Sciatic nerve (tissue), 2 donors: Measurements from ENCODE around the gene TMEM87A. TPM values are rescaled to one million over a fixed set of nuclear protein-coding genes. Genes with fewer than 3 reads are reported as not detected.

Experiments
- ATAC-seq: fragments of 200-7000 bp; cut with Tn5 transposase; one replicate; pipeline ENCODE4 v1.9.1; 2020; ENCODE audit warnings: mild to moderate bottlenecking, moderate library complexity
- DNase-seq: peaks from one replicate; pipeline ENCODE4 v3.0.0-alpha.2; 2020; ENCODE audit warnings: low spot score
- intact Hi-C: fragments of 100-400 bp; cut with DNase I; formaldehyde crosslinking; loops from one replicate; pipeline ENCODE4 v1.14.2; 2022
- total RNA-seq: library from RNA; stranded (reverse); fragmentation: NEBNext Ultra II Directional; extraction: Animal tissue kit (Norgen Biotek cat#: 25700); gene quantifications from one replicate; pipeline ENCODE4 v1.2.1, GENCODE V29; 2021
- donor health status: DM: no; HTN: no; CAD: no.
- donor health status: DM: no; HTN: no; CAD: no.

Gene TMEM87A
- total RNA-seq, 1 donor from 2014 or later, result 71.6 TPM

- DNase-seq (no peak), ATAC-seq (no peak)
- intact Hi-C loops, result no loop called here
Observed at GRCh38 chr15:42213511-42213910, 59.7 kb downstream of the TMEM87A start.

DNA sequence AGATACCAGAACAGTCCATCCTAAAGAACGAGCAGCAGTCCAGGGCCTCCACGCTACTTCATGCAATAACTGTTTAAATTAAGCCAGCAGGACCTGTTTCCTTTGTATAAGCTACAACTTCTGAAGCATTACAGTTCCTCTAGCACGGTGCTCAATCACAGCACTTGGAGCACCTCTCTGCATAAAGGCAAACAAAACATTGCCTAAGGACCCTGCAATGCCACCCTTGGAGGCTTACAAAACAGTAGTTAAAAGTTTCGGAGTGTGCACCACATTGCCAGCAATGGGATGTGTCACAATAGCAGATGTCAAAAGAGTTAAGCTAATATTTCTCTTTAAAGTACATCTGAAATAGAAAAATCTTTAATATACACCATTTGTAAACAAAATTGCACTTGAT is 62.5 kb downstream of the TMEM87A start:
- DNase-seq, result no peak
- no peak for ATAC-seq
- intact Hi-C loops, result no loop called here

DNA sequence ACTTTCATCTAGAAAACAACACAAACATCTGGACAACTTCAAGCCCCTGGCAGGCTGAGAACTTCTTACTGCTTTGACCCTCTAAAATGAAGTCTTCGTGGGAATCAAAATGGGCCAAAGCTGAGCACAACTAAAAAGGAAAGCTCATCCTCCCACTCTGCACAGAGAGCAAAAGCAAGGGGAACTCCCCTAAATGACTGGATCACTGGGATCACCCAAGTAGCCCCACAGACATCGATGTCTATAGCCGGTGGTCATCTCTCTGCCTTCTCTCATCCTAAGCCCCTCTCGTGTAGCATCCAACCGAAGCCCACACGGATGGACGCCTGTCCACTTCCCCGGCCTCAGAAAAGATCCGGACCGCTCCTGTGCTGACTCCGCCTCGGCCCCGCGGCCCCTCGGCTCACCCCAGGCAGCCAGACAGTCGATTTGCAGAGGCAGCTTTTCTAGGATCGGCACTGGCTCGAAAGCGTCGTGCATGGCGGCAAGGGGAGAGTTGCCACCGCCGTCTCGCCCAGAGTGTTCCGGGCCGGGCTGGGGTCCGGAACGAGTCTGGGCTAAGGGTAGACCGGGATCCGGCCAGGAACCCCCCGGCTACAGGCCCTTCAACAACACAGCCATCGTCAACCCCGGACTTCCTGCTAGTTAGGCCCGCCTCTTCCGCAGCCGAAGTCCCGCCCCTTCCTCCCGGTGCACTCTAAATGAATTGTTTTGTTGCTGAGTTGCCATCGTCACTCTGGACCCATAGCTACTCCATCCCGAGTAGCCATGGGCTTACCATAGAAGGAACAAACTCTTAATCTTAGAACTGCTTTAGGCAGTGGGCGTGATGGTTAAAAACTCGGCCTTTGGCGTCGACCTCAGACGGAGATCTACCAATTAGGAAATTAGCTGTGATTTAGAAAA is 65.3 kb downstream of the TMEM87A start, which contains the start of gene VPS39:
TSS of gene VPS39 (minus strand) at position 631 of the 906 bp plus-strand sequence. CDS start at position 480, 151 bp downstream.
- ATAC-seq (peak; percentile 98), DNase-seq (peak; percentile 88)
- intact Hi-C loops, result no loop called here

DNA sequence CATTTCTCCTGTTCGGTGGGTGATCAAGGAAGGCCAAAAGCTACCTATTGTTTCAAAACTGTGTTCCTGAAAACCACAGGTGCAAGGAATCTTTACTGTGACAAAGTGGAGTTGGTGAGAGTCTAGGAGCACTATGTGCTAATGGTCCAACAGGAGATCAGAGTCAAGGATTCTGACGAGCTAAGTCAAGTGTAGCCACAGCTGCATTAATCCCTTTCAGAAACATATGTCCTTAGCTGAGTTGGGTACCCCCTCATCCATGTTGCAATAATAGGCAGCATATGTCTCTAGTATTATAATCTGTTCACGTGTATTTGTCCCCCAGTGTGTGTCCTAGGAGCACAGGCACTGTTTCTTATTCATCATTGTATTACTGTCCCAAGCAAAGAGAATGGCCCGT is 66.8 kb downstream of the TMEM87A start:
- DNase-seq (no peak), ATAC-seq (no peak)
- intact Hi-C loops, result no loop called here

DNA sequence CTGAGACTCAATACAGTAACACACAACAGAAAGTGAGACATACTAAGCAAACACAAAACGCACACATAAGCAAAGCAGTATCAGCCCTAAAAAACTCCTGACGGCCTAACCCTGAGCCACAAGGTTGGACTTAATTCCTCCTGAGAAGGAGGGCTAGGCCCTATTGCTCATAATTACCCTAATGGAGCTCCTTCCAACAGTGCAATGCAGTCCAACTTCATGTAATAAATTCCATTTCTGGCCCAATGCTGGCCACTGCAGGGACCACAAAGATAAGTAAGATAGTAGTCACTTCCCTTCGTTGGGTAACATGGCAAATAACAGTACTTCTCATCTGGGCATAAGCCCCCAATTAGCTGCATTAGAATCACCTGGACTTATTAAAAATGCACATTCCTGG is 69.3 kb downstream of the TMEM87A start:
- no peak for ATAC-seq
- intact Hi-C loops, result no loop called here

DNA sequence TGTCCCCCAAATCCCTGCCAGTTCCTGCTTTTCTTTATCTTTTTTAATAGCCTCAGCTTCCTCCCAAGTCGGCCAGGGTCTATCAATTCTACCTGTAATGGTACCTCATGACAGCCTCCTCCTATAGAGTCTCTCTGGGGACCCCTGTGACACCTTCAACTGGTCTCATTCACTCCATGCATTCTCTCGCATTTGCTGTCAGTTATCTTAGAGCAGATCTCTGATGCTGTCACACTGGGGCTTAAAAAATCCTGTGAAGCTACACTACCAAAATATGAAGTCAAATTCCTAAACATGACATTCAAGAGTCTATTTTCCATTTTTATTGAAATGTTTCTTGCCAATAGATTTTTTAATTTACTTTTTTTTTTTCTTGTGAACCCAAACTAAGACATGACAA is 70.6 kb downstream of the TMEM87A start:
- DNase-seq (no peak), ATAC-seq (no peak)
- intact Hi-C loops, result no loop called here

More for the DNA sequence above, 69.3 kb downstream of the TMEM87A start:
- DNase-seq, result no peak

- no peak for ATAC-seq
- intact Hi-C loops, result no loop called here
- DNase-seq, result no peak
Observed at GRCh38 chr15:42201801-42202200, 71.4 kb downstream of the TMEM87A start.

DNA sequence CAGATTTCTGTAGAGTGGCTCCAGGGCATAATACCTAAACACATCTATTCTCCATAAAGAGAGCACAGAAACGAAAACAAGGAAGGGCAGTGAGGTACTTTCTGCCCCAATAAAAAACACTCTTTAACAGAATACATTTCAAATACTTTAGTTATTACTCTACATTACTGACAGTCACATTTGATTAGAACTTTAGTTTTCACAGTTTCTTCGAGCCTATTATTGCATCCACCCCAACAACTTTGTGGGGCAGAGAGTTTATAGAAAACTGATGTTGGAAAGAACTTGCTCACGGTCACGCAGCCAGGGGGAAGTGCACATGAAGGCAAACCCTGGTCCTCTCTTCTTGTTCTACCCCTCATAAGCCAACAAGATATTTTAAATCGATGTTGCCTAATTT is 74.1 kb downstream of the TMEM87A start:
- ATAC-seq, result no peak
- no peak for DNase-seq

GRCh38 chr15:42198516-42198915 is 74.7 kb downstream of the TMEM87A start:
- intact Hi-C loops, result no loop called here
- DNase-seq, result no peak
- no peak for ATAC-seq

More for the DNA sequence above, 74.1 kb downstream of the TMEM87A start:
- intact Hi-C loops, result no loop called here

- ATAC-seq (no peak), DNase-seq (no peak)
- intact Hi-C loops, result no loop called here
Observed at GRCh38 chr15:42194513-42194912, 78.7 kb downstream of the TMEM87A start.

DNA sequence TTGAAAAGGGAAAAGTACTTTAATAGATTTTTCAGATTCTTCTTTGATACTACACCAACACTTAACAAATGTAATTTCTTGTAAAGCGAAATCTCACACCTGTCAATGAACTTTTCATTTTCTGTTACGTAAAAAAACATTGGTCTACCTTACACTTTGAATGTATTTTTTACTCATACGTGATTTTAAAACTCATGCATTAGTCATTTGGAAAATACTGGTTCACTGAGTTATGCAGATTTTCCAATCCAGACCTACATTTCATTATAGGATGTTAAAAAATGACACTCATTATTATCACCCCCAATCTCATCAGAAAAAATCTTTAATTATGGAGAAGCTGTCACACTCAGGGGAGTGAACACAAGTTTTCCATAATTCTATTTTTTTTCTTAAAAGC is 79.8 kb downstream of the TMEM87A start:
- intact Hi-C loops, result no loop called here
- DNase-seq (no peak), ATAC-seq (no peak)

DNA sequence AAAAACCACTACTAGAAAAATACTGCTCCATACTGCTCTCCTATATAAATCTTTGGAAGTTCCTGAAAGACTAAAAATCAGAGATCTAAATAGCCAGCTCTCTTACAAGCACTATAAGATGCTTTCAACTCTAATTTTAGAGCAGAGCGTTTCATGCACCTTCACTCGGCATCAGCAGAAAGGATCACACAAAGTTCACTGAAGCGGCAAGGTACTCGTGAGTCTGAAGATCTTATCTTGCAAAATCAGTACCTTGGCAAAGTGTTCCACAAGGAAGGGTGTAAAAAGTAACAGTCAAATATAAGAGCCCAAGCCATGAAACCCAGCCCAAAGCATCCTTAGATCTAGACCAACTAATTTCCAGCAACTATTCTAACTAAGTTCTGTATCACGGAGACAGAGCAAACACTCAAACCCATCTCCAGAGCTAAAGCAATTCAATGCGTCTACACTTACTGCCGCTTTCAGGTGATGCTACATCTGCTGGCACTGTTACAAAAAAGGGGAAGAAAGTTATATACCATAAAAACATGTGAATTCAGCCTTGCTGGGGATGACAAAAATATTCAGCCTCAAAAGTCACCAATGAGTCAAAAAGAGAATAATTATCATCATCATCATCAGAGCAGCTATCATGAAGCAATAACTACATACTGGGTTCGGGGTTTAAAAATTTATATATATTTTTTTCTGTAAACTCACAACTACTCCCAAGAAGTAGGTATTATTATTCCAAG is 81.5 kb downstream of the TMEM87A start:
- DNase-seq (no peak), ATAC-seq (no peak)
- intact Hi-C loops, result no loop called here

DNA sequence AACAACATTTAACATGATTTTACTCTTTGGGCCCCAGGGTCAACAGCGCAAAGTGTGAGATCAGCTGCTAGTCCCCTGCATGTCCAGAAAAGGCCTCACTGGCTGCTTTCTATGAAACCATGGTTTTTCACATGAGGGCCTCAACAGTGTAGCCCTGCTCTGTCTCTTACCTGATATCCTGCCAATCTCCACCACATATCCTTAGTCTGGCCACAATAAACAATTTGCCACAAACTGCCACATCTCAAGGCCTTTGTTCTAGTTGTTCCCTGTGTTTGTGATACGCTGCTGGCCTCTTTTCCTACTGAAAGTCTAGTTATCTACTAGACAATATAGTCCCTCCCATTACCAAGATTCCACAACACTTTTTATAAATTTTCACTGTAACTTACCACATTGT is 82.9 kb downstream of the TMEM87A start:
- ATAC-seq (no peak), DNase-seq (no peak)
- intact Hi-C loops, result no loop called here

GRCh38 chr15:42185801-42186200 is 87.4 kb downstream of the TMEM87A start:
- intact Hi-C loops, result no loop called here
- ATAC-seq (no peak), DNase-seq (no peak)

- DNase-seq (no peak), ATAC-seq (no peak)
- intact Hi-C loops, result no loop called here
Observed at GRCh38 chr15:42184736-42185135, 88.5 kb downstream of the TMEM87A start.

GRCh38 chr15:42184296-42184695 is 88.9 kb downstream of the TMEM87A start:
- ATAC-seq, result peak; percentile 48

GRCh38 chr15:42182961-42183360 is 90.3 kb downstream of the TMEM87A start:
- no peak for DNase-seq
- intact Hi-C loops, result no loop called here
- no peak for ATAC-seq

More at GRCh38 chr15:42184296-42184695, 88.9 kb downstream of the TMEM87A start:
- intact Hi-C loops, result no loop called here
- no peak for DNase-seq

DNA sequence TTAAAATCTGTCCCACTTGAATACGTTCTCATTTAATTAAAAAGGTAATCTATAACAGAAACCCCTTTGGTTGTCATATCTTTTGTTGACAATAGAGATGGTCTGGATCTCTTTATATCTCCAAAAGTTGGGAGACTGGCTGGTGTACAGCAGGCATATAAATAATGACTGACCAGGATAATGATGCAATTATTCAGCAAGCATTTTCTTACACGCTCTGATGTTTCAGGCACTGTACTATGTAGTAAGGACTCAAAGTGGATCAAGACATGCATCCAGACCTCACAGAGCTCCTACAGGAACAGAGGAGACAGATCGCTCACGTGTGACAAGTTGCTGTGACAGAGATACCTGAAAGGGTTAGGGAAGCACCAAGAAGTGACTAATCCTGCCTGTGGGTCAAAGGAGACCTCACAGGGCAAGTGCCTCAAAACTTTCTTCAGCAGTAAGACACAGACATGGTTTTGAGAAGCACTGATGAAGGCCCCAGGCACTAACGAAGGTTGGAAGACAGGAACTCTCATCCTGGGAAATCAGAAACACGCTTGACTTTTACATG is 90.8 kb downstream of the TMEM87A start:
- DNase-seq (no peak), ATAC-seq (no peak)
- intact Hi-C loops, result no loop called here

DNA sequence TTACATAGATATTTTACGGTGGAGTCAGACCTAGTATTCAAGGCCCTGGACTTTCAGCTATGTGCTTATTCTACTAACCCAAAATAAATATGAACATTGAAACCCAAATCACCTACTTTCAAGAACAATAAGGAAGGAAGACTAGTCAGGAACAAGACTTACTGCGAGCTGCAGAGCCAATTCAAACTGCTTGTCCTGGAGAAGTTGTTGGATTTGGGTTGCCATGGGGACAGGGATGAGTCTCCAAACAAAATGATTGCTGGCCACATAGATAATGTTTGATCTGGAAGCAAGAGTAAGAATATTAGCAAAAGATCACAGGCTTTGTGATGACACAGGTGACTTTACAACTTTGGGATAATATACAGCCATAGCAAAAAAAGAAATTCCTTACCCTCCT is 95.2 kb downstream of the TMEM87A start:
- DNase-seq, result no peak
- ATAC-seq, result no peak
- intact Hi-C loops, result no loop called here

GRCh38 chr15:42175671-42176070 is 97.6 kb downstream of the TMEM87A start:
- no peak for DNase-seq
- intact Hi-C loops, result no loop called here
- ATAC-seq, result no peak
